NOMO-1 treated with dmso at 0.1 percent for 144 hours (cell line): Measurements from ENCODE around the gene PLPP4.

ENCODE experiments used
- DNase-seq: peaks from one replicate; lab custom pipeline; 2025; ENCODE audit not compliant: unreplicated experiment; lab: John Stamatoyannopoulos, UW

The PLPP4 gene

GRCh38 chr10:120485946-120486345 is 28.9 kb downstream of the PLPP4 start:
- DNase-seq, result no peak

- DNase-seq, result no peak
Observed at GRCh38 chr10:120486671-120487205, 29.7 kb downstream of the PLPP4 start.

DNA sequence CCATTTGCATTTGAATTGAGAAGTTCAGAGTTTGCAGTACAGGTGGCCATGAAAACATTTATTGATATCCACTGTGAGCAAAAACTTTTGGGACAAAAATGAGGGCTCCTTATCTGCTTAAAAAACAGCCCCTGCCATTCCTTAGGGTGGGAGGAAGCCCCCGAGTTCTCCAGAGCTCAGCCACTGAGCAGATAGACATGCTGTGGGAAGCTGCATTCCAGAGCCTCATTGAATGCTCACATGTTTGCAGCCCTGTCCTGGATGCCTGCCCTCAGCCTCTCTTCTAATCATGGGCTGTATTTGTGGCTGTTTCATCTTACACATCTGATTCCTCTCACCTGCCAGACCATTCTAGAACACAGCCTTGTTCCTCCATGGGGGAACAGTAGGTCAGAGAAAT is 33.3 kb downstream of the PLPP4 start:
- DNase-seq, result no peak

DNA sequence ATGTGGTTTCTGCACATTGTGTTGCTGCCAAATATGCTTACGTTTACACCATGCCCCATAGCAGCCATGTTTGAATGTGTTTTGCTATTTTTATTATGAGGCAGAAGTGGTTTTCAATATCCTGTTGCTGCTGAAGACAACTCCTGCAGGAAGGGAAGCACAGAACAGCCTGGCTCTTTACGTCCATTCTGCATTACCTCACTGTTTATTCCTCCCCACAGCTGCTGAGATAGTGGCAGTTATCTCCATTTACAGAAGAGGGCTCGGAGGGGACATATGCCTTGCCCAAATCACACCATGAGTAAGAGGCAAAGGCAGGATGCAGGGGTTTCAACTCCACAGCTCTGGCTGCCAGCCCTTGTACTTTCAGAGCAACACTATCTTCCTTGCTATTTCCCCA is 35.3 kb downstream of the PLPP4 start:
- DNase-seq, result no peak

DNA sequence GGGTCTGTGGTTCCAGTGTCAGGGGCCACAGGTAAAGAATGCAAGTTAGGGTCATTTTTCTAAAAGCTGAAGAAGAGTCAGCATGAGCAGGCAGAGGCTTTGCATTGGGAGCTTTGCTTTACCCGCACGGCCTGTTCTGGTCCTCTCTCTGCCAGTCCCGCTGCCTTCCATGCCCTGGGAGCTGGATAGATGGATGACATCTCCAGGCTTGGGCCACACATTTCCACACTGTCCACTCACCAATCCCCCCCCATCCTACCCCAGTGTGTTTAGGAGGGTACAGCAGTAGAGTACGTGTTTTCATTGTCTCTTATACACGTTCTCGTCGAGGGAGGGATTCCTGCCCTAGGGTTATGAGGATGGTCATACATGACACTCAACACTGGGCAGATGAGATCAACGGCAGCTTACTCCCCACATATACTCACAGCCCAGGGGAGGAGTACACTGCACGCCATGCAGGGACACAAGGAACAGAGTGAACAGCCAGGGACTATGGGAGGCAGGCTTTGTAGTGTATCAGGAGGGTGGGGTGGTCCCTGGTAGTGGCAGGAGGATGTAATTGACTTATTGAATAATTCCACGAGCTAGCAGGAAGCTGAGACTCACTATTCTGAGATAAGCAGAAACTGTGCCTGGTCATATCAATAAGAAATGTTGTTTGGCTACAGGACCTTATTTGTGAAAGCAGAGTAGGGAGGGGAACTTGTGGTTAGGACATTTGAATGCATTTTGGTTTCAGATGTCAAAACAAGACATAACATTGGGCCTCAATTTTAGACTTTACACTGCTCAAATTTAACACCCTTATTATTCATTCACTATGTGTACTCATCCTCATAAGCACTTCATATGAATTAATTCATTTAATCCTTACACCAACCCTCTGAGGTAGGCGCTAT is 36.6 kb downstream of the PLPP4 start:
- DNase-seq, result no peak

GRCh38 chr10:120494313-120494710 is 37.3 kb downstream of the PLPP4 start:
- DNase-seq, result no peak

- no peak for DNase-seq
Observed at GRCh38 chr10:120495226-120496009, 38.4 kb downstream of the PLPP4 start.

DNA sequence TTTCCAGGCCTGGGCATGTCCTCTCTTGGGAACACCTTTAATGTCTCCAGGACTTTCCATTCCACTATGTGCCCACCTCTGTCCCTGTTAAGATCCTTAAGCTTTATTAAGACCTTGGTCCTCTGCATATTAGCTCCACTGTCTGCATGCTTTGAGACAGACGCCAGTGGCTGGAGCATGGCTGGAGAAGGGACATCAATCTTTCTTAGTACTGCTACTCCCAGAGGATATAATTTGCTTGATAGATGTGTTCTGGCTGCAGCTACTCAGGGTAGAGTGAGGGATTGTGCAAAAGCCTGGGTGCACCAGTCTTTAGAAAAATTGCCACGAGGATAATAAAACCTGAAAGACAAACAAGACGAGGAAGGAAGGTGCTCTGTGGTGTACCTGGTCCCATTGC is 42.9 kb downstream of the PLPP4 start:
- DNase-seq, result no peak

DNA sequence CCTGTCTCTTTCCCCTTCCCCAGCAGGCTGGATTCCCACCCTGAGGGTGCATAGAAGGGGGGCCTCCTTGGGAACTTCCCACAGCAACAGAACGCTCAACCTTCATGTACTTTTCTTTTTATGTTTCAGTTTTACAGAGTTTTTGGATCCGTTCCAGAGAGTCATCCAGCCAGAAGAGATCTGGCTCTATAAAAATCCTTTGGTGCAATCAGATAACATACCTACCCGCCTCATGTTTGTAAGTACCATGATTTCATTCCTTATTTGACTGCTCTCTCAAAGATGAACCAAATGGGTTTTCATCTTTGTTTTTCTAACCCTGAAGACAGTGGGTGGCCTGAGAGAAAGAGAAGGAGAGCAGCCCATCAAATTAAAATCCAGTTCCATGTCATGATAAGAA is 46.7 kb downstream of the PLPP4 start:
- no peak for DNase-seq

GRCh38 chr10:120504227-120504626 is 47.2 kb downstream of the PLPP4 start:
- peak; percentile 48 for DNase-seq

- DNase-seq, result no peak
Observed at GRCh38 chr10:120505056-120505455, 48.0 kb downstream of the PLPP4 start.

DNA sequence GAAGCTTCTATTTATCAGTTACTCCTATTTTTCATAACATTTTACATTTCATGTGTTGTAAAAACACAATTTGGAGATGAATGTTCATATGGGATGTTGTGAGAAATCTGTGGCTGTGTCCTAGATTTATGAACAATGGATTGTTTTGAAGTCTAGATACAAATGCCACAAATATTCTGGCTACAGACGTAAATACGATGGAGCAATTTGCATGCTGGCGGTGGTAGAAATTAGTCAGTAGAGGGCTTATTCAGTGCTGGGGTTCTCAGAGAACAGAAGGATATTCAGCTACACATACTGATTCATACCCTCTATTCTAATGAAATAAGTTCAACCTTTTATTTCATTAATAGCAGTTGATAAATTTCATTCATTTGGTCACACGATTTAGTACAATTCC is 48.8 kb downstream of the PLPP4 start:
- no peak for DNase-seq

DNA sequence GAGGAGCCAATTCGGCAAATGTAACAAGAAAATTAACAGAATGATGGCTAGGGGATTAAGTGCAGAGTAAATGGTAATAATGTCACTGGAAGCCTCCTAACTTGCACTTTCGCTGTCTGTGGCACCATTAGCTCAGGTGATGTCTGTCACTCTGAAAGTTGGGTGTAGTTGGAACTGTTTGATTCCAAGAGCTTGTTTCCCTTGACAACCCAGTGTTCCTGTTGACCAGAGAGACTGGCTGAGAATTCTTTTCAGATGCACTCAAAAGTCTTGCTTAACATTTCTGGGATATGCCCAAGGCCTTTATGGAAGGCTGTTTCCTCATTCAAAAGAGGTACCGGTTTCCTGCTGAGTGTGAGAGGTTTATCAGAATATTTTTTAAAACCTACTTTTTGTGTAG is 49.6 kb downstream of the PLPP4 start:
- no peak for DNase-seq

DNA sequence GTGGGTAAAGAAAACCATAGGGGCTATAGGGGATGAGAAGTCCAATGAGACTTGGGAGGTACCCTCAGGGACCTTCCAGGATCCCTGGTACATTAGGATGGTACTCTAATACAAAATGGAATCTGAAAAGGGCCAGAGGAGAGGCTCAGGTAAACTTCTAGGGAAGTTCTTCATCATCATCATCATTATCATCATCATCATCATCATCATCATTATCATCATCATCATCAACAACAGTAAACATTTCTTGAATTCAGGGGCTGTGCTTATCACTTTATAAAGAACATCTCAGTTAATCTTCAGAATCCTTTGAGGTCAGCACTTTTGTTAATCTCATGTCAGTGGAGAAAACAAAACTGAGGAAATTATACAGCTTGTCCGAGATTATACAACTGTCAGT is 50.1 kb downstream of the PLPP4 start:
- no peak for DNase-seq

DNA sequence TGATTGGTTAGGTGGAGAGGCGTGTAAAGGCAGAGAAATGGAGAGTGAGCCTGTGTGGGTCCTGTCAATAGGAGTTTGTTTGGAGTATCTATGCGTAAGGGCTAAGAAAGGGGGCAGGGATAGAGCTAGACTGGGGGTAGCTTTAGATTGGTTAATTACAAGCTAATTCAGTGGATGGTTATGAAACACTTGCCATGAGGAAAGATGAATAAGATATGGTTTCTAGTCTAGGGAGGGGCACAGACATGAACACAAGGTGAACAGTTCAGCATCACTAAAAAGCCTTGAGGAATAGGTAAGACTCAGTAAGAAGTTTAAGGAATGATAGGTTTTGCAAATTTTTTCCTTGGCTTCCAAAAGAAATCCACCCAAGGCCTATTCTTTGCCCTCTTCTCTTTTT is 50.6 kb downstream of the PLPP4 start:
- DNase-seq, result no peak

DNA sequence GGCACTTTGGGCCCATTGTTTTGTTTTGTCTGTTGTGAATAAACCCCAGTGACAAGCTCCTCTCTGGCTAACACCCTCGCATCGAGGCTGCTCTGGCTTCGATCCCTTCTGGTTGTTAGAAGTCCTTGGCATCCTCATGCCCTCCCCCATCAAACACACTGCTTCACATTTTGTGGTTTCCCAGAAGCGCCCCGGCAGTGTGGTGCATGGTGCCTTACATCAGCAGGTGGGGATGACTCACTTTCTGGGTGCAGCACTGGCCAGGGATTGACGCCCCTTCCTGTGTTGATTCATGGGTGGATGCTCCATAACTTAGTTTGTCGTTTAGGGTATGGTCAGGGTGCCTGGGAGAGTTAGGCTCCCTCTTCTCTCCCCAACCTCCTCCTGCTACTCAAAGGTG is 51.4 kb downstream of the PLPP4 start:
- DNase-seq, result no peak

DNA sequence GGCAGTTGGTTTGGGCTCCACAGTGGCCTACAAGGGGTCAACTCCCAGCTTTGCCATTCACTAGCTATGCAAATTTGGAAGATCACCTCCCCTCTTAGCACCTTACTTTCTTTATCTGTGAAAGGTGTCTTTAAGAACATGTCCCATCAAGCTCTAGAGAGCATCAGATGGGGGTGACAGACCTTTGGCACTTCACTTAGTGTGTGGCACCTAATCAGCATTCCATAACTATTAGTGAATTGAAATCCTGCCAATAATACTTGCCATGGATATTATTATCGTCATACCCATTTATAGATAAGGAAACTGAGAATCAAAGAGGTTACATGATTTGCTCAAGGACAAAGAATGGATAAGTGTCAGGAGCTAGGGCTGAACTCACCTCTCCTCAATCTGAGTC is 51.9 kb downstream of the PLPP4 start:
- no peak for DNase-seq

GRCh38 chr10:120511165-120511564 is 54.1 kb downstream of the PLPP4 start:
- no peak for DNase-seq

DNA sequence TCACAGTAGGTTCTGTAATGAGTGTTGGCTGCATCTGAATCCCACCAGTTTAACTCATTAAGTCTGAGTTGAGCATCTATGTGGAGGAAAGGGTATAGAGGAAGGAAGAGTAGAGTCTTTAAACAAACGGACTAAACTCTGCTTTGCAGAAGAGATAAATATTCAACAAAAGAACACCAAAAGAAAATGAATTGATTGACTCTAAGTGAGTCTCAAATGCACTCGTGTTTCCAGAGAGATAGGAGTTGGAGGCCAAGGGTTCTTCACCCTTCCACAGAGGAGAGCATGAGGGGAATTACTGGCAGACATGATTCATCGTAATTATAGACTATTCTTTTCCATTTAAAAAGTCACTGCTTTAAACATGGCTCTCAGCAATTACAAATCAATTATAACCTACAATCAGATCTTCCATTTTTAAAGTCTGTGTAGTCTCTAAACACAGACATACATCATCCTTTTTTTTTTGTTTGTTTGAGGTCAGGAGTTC is 56.3 kb downstream of the PLPP4 start:
- no peak for DNase-seq

GRCh38 chr10:120514035-120514620 is 57.1 kb downstream of the PLPP4 start:
- peak; percentile 22 for DNase-seq

- DNase-seq, result no peak
Observed at GRCh38 chr10:120514959-120515358, 57.9 kb downstream of the PLPP4 start.
